Activated CD8-positive, alpha-beta memory T cell treated with anti-CD3 and anti-CD28 coated beads, Interleukin-2, amount 50 U/mL, for 24 hours (primary cell): Measurements from ENCODE around the gene PLD1.
"Not testable (repeated sequence)": the region's sequence is repeated elsewhere in the genome, so short reads cannot be mapped to it uniquely, and the experiment has no call there.

ENCODE experiments used
- DNase-seq: peaks from one replicate; pipeline ENCODE4 v3.0.0-alpha.2; 2020; ENCODE audit errors: extremely low read depth

Gene PLD1

DNA sequence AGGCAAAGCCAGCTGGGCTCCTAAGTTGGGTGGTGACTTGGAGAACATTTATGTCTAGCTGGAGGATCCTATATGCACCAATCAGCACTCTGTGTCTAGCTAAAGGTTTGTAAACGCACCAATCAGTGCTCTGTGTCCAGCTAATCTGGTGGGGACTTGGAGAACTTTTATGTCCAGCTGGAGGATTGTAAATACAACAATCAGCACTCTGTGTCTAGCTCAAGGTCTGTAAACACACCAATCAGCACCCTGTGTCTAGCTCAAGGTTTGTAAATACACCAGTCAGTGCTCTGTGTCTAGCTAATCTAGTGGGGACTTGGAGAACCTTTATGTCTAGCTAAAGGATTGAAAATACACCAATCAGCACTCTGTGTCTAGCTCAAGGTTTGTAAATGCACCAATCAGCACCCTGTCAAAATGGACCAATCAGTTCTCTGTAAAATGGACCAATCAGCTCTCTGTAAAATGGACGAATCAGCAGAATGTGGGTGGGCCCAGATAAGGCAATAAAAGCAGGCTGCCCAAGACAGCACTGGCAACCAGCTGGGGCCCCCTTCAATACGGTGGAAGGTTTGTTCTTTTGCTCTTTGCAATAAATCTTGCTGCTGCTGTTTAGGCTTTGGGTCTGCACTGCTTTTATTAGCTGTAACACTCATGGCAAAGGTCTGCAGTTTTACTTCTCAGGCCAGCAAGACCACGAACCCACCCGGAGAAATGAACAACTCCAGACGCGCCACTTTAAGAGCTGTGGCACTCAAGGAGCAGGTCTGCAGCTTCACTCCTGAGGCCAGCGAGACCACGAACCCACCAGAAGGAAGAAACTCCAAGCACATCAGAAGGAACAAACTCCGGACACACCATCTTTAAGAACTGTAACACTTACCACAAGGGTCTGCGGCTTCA is 63.7 kb downstream of the PLD1 start:
- DNase-seq = not testable (repeated sequence)

DNA sequence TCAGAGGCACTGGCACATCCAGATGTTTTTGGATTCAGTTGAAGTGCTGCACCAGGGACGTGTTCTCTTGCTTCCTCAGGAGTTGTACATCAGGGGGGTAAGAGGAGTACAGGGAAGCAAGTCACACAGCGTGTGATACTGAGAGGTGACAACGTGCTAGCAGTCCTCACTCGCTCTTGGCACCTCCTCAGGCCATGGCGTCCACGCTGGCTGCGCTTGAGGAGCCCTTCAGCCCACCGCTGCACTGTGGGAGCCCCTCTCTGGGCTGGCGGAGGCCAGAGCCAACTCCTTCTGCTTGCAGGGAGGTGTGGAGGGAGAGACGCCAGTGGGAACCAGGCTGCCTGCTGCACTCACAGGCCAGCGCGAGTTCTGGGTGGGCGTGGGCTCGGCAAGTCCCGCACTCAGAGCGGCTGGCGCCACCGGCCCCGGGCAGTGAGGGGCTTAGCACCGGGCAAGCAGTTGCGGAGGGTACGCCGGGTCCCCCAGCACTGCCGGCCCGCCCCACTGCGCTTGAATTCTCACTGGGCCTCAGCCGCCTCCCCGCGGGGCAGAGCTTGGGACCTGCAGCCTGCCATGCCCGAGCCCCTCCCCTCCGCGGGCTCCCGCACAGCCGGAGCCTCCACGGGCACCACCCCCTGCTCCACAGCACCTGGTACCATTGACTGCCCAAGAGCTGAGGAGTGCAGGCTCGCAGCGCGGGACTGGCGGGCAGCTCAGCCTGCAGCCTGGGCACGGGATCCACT is 64.5 kb downstream of the PLD1 start:
- no peak for DNase-seq

DNA sequence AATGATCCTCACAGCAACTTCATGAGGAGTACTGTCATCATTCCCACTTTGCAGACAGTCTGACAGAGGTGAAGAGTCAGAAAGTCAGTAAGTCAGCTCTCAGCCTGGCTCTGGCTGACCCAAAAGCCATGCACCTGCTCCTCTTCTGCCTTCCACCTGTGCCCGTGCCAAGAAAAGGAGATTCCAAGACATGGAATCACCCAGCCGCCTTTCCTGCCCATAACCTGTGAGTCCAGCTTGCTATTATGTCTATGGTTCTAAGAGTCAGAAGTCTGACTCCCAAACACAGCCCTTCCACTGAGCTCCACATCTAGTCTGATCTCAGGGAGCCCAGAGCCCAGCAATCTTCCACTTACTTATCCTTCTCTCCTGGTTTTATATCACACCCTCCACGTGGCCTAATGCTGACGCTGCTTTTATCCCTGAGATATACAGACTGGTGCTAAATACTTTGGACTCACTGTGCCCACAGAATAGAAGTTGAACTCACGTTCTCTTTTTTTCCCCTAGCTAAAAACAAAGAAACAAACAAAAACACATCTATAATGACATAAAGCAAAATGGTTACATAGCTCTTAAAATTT is 66.0 kb downstream of the PLD1 start:
- DNase-seq = no peak

DNA sequence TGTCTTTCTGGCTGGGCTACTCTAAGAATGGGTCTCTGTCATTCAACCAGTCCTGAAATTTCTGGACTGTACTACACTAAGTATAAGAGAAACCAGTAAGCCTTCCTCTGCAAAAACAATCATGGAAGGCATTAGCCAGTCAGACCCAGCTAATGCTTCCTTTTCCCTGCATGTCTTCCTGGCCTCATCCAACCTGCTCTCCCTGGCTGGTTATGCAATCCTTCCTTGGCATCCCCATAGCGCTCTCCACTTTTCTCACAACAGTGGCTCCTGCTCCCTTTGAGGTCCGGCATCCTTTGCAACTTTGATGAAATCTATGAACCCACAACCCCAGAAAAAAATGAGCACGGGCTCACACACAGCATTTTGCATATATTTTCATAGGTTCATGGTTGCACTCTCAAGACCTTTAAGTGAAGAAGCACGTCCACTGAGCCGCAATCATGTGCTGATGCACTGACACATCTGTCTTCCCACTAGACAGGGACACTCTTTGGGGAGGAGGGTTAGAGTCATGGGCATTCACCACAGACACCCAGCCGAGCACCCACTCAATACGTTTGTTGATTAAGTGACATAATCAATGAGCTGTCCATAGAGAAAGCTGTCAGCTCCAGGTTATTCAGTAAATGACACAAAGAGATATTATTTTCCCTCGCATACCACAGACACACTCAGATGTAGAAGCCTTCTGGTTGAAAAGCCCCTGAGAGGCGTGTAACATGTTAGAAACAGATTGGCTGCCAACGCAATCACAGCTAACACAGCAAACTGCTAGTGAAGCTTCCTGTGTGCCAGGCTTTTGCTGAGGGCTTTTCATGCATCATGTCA is 66.7 kb downstream of the PLD1 start:
- no peak for DNase-seq

DNA sequence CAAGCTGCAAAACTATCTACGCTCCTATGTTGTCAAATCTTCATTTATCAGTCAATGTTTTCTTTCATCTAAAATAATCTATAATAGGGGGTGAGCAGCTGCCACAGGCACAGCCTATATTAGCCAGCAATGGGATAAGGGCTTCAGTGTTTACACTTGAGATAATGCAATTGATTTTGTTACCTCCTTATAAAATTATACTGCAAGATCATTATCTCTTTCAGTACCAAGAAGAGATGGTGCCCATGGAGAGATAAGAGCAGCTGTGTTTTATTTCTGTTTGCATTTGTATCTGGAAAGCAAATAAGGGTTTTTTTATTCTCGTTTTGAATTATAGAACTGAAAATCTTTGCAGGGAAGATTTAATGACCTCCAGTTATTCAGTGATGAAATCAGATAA is 68.9 kb downstream of the PLD1 start:
- no peak for DNase-seq

DNA sequence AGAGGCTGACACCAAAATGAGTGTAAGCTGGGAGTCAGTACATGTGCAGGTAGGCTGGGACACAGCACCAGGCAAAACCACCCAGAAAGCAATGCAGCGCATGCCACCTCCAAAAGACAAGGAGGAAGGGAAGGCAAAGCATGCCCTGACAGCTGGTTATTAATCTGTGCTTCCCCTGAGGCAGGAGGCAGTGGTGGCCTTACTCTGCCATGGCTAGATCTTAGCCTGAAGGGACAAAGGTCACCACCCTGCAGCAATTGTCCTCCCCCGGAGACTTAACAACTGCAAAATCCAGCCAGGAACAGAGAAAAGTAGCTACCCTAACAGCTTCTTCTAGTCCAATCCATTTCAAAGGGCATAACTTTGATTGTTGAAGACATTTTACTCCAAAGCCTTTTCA is 73.7 kb downstream of the PLD1 start:
- no peak for DNase-seq

DNA sequence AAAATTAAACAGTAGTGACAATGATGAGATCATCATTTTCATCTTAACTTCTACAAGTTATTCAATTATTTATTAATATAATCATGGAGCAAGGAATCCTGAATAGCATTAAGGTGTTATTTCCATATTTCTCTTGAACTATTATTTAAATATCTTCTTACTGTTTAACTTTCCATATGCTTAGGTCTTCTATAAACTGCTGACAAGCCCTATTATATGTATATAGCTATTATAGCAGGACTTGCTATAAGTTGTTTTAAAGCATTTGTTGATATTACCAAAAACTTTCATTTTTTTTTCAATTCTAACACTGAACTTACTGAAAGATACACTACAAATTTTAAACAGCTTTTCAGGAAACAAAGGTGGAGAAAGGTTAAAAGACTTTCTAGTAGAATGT is 76.7 kb downstream of the PLD1 start:
- DNase-seq = no peak

DNA sequence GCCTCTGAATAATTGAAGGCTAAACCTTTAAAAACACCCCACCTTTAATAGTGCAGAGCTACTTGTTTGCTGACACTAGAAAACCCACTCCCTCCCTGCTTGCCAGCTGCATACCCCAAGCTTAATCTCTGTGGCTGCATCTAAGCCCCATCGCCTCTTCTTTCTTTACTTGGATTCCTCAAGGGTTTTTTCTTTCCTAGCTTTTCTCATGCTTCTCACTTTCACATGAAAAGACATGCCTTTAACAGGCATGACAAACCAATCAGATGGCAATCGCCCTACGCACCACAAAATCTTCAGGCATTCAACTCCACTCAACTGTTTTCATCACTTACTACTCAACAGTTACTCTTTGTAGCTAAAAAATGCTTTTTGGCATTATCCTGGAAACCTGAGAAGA is 77.5 kb downstream of the PLD1 start:
- no peak for DNase-seq

DNA sequence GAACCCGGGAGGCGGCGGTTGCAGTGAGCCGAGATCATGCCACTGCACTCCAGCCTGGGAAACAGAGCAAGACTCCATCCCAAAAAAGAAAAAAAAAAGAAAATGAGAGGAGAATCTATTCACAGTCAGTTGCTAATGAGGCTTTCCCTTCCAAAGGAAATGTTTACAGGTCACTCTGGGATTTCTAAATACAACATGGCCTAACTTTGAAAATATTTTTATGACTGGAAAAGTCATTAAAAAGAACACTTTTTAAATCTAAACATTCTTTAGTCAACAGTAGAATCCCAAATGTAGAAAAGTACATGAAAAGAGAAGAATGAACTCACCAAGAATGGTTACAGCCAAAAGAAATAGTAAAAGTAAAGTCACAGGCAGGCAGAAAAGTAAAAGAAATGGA is 78.6 kb downstream of the PLD1 start:
- DNase-seq = no peak

DNA sequence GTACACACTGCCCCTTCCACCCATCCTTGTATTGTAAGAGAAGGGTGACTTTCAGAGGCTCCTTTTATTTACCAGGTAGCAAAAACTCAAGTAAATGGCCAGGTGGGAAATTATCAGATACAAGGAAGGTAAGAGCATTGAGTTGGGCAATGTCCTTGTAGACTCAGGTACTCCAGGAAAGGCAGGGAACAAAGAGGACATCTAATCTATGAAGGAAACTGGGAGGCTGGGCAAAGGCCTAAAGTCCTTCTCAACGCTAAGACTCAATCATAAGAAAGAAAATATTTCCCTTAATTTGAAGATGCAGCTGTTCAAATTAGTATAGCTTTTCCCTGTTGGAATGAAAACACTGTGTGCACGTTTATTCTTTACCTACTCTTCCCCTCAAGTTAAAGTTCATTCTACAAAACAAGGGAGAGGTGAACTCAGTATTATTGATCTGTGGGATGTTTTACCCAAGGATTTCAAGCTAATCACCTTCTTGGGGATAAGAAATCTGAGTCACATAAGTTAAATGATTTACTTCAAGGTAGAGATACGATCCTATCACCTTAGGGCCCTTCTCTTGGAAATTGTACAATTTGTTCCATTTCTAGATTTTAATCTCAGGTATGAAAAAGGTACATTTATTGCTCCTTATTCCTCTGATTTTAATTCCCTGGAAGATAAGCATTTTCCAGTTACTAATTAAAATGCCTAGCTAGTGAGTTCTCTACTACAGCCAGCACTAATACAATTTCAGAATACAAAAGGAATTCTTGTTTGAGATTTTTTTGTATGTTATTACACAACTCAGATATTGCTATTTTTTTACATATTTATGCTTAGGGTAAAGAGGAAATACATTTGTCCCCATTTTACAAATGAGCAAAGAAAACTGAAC is 80.6 kb downstream of the PLD1 start:
- no peak for DNase-seq

DNA sequence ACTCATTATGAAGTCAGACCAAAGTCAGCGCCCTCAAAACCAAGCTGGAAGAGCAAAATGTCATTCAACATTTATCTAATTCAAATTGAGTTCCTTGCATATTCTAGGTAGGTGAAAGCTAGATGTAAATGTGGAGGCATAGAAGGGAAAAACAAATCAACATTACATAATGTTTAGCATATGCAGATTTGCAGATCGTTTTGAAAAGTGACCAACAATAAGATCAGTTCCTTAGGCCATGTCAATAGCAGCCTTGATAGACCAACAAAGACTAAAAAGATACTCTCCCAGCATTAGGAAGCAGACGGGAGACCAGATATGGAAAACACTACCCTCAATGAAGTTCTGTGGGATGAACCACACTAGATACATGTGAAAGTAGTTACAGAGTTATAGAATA is 83.0 kb downstream of the PLD1 start:
- no peak for DNase-seq

DNA sequence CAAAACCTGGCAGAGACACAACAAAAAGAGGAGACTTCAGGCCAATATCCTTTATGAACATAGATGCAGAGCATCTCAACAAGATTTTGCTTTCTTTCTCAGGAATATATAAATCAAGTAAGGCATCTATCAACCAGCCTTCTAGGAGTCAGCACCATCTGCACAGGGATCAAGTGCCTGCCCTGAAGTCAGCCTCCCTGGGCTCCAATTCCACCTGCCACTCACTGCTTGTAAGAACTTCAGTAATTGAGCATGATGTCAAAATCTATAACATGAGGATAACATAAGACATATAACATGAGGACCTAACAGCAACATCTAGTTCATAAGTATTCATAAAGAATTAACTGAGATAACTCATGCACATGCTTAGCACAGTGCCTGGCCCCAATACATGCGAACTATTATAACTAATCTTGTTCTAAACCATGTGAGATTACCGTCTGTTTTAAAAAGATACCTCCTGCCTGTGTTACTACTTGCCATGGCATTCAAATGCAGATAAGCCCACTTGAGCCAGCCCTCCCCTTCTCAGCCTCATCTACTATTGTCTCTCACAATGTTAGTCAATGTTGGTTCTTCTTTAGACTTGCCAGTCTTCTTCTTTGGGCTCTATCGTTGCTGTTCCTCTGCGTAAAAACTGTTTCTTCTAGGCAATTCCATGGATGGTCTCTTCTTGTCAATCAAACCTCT is 91.6 kb downstream of the PLD1 start:
- no peak for DNase-seq

DNA sequence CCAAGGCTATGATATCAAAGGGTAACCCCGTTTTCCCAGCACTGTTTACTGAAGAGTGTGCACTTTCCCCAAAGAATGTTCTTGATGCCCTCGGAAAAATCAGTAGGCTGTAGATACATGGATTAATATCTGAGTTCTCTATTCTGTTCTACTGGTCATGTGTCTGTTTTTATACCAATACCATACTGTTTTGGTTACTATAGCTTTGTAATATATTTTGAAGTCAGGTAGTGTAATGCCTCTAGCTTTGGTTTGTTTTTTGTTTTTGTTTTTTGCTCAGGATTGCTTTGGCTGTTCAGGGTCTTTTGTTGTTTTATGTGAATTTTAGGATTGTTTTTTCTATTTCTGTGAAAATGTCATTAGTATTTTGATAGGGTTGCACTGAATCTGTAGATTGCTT is 95.1 kb downstream of the PLD1 start:
- no peak for DNase-seq

DNA sequence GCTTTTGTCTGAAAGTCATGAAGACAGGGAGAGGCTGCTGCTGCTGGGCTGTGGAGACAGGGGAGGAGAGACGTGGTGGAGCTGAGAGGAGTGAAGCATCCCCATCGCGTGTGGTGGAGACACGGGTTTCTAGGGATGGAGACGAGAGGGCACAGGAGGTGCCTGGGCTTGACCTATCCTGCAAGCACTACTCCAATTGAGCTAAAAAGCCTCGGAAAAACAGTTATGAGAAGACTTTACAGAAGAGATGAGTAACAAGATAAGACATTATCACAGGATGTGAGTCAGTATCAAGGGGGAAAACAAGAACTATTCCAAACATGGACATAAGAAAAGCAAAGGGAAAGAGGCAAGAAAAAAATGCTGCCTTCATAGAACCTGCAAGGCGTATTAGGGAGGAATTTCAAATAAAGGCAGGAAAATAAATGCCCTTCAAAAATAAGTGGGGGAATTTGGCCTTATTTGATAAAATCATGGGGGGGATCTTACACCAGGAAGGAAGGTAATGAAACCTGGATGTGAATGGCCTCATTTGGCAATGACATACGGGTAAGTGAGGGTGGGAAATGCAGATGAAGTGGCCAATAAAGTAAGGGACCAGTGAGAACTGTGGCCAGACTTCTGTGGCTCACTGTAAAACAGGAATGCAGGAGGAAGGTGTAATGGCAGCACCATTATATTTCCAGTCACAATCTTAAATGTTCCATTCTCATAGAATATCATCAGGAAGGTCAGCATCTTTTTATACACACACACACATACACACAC is 97.9 kb downstream of the PLD1 start:
- no peak for DNase-seq

DNA sequence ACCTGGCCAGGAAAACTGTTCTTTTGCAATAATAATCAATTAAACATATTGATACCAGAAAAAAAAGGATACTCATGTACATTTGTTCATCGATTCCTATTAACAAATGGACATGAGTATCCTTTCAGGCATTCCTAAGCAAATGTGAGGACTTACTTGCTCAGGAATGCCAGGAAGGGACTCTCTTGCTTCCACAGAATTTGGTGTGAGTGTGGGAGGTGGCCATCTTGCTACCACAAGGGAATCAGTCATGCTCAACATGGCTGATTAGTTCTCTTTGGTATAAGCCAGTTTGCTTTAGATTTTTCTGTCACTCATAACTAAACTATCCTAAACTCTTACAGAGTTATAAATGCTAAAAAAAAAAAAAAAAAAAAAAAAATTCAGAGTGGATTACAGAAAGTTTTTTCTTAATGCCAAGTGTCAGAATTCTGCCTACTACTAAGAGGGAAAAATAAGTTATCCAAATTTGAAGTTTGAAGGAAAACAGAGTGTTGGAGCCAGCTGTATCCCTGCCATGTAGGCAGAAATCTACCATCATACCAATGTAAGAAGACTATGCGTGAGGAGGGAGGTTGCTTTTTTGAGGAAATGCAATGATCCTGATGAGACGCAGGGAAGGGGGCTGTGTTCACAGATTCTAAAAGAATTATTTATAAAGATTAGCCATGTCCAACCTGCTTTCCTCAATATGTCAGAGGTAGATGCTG is 98.7 kb downstream of the PLD1 start:
- DNase-seq = no peak

DNA sequence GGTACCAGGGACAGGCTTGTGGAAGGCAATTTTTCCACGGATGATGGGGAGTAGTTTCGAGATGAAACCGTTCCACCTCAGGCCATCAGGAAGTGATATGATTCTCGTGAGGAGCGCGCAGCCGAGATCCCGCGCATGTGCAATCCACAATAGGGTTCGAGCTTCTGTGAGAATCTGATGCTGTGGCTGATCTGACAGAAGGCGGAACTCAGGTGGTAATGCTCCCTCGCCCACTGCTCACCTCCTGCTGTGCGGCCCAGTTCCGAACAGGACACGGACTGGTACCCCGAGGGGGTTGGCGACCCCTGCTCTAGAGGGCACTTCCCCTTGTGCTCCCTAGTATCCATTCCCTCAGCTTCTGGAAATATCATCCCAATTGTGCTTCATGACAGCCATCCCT is 99.9 kb downstream of the PLD1 start:
- DNase-seq = no peak

DNA sequence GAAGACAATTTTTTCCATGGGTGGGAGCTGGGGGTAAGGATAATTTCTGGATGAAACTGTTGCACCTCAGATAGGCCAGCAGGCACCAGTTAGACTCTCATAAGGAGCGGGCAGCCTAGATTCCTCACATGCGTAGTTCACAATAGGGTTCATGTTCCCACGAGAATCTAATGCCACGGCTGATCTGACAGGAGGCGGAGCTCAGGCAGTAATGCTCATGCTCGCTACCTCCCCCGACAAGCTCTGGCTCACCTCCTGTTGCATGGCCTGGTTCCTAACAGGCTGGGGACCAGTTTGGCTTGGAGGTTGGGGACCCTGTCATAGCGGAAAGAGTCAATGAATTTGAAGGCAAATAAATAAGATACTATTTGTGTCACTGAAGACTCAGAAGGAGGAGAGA is 105.5 kb downstream of the PLD1 start:
- no peak for DNase-seq

DNA sequence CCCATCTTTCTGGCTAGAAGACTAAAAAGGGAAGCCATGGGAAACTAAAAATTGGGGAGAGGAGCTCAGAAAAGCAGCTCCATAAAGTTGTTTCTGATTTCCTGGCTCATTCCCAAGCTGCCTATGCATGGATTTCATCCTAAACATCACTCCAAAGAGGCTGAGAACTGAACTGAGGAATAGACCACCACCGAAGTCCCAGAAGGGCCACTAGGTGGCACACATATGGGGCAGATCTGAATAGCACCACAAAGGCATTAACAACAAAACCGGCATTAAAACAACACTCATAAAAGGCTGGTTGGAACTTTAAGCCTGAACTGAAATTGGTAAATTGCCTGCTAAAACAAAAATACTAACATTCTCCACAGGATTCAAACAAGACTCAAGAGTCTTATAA is 106.3 kb downstream of the PLD1 start:
- peak; percentile 6 for DNase-seq

DNA sequence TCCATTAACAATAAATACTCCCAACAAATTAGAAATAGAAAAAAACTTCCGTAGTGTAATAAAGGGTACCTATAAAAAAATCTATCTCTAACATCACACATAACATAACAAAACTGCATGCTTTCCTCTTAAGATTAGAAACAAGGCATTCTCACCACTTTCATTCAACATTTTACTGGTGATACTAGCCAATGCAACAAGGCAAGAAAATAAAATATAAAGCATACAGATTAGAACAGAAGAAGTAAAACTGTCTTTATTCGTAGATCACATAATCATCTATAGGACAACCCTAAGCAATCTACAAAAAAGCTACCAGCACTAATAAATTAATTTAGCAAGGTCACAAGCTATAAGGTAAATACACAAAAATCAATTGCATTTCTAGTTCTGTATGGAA is 107.1 kb downstream of the PLD1 start:
- no peak for DNase-seq
